Esophagus squamous epithelium (tissue), 4 donors: ENCODE data around the gene WDR86.

Experiments
- CTCF ChIP-seq, 6 experiments: fragments of 450-650 bp in 4 of 6; fragments of 200-600 bp in 2 of 6; sonication (generic) in 2 of 6; IDR thresholded peaks; one replicate each; pipeline ENCODE4 v1.5.1; 2016 to 2019; ENCODE audit warnings: antibody characterized with exemption in 6 of 6, mild to moderate bottlenecking in 4 of 6, moderate library complexity in 4 of 6
- POLR2A ChIP-seq, 4 donors: fragments of 450-650 bp; IDR thresholded peaks; one replicate each; pipeline ENCODE4 v1.6.1; 2017; ENCODE audit warnings: antibody characterized with exemption in 4 of 4, mild to moderate bottlenecking in 4 of 4, moderate library complexity in 3 of 4

GRCh38 chr7:151382079-151382885 is 27.6 kb downstream of the WDR86 start:
- TF ChIP-seq POLR2A (IDR thresholded peaks at IDR 0.05) (no peak), CTCF (IDR thresholded peaks at IDR 0.05) (no peak)
